Suppressor macrophage treated with lipopolysaccharide for 1 hour (primary cell): Measurements from ENCODE around the gene PLBD1.

Source experiments
- DNase-seq, 3 donors: peaks; one replicate each; pipeline ENCODE4 v3.0.0-alpha.2; 2020 to 2022

Gene PLBD1

GRCh38 chr12:14495326-14495725, 72.4 kb downstream of the PLBD1 start:
- DNase-seq: no peak

- DNase-seq: no peak
These were observed 84.8 kb downstream of the PLBD1 start for GRCh38 chr12:14482886-14483285.

GRCh38 chr12:14482361-14482760, 85.3 kb downstream of the PLBD1 start:
- DNase-seq: no peak

- no peak for DNase-seq
These were observed 86.5 kb downstream of the PLBD1 start for GRCh38 chr12:14481201-14481600.

GRCh38 chr12:14479004-14479403, 88.7 kb downstream of the PLBD1 start:
- DNase-seq: no peak

- peak in 2 of 3 donors; percentile 33 to 35 for DNase-seq
These were observed 93.9 kb downstream of the PLBD1 start for GRCh38 chr12:14473707-14474287.

- no peak for DNase-seq
These were observed 96.2 kb downstream of the PLBD1 start for GRCh38 chr12:14471497-14471896.

GRCh38 chr12:14460212-14460841, 107.4 kb downstream of the PLBD1 start:
- no peak for DNase-seq

GRCh38 chr12:14454098-14454907, 113.4 kb downstream of the PLBD1 start:
- peak; percentile 46 to 58 (median 47) for DNase-seq
